IMR-90 (cell line): ENCODE results near the gene SF3B2.

ENCODE experiments used
- CEBPB ChIP-seq: IDR thresholded peaks from 2 replicates; pipeline ENCODE4 v1.6.1; 2012; ENCODE audit warnings: low read depth, low read length, improper control_type of control experiment
- TF ChIP-seq, protein P1 (sequence below): fragments of 150-350 bp; IDR thresholded peaks from 2 replicates; pipeline ENCODE4 v1.6.1; 2016; ENCODE audit warnings: low read depth, mild to moderate bottlenecking, low read length, moderate library complexity, borderline replicate concordance

DNA sequence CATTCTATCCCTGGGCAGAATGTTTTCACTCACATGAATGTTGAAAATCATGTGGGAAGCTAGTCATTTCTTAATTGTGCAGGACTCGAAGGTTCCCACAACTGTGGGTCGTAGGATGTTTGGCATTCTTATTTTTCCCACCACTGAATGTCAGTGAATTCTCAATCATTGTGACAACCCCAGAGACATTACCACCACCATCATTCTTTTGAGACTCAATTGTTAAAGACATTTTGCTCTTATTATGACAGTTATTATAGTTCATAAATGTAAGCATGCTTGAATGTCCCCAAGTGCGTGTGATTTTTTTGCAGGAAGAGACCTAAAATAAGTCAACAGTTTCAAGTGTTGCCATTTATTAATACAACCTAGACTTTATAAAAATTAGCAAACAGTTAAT lies 36.9 kb downstream of the SF3B2 start:
- TF ChIP-seq, protein P1, sequence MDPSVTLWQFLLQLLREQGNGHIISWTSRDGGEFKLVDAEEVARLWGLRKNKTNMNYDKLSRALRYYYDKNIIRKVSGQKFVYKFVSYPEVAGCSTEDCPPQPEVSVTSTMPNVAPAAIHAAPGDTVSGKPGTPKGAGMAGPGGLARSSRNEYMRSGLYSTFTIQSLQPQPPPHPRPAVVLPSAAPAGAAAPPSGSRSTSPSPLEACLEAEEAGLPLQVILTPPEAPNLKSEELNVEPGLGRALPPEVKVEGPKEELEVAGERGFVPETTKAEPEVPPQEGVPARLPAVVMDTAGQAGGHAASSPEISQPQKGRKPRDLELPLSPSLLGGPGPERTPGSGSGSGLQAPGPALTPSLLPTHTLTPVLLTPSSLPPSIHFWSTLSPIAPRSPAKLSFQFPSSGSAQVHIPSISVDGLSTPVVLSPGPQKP: no peak
- no peak for TF ChIP-seq CEBPB
